Prostate gland (tissue), 2 donors: Measurements from ENCODE around the gene DMAC2.

ENCODE experiments used
- CTCF ChIP-seq, 4 experiments: fragments of 200-600 bp in 2 of 4; fragments of 450-650 bp in 2 of 4; sonication (generic) in 2 of 4; IDR thresholded peaks; 1 replicate in 3 of 4; 2 replicates in 1 of 4; pipeline ENCODE4 v1.5.1; 2016 to 2019; ENCODE audit warnings: antibody characterized with exemption in 4 of 4, mild to moderate bottlenecking in 2 of 4, moderate library complexity in 2 of 4
- POLR2A ChIP-seq: fragments of 450-650 bp; IDR thresholded peaks from one replicate; pipeline ENCODE4 v1.6.1; 2016; ENCODE audit warnings: antibody characterized with exemption, mild to moderate bottlenecking
- POLR2AphosphoS5 ChIP-seq: sonication (generic); formaldehyde crosslinking; IDR thresholded peaks from one replicate; pipeline ENCODE4 v1.6.1; 2017; ENCODE audit warnings: antibody characterized with exemption

- TF ChIP-seq POLR2A = no peak
- no peak for TF ChIP-seq CTCF (IDR thresholded peaks at IDR 0.05)
- no peak for TF ChIP-seq POLR2AphosphoS5
Observed at GRCh38 chr19:41445575-41445974, 5.9 kb upstream of the DMAC2 start.
